A172 (cell line): ENCODE results near the gene HNRNPD. TPM values are rescaled to one million over a fixed set of nuclear protein-coding genes. Genes with fewer than 3 reads are reported as not detected.
A peak's percentile ranks its signal among the peaks of the same experiment; 100 is the strongest.
"Not testable (repeated sequence)": the region's sequence is repeated elsewhere in the genome, so short reads cannot be mapped to it uniquely, and the experiment has no call there.

Experiments used
- DNase-seq: peaks from one replicate; pipeline ENCODE4 v3.0.0-alpha.2; 2015; ENCODE audit warnings: low spot score
- total RNA-seq: library from RNA; depleted of rRNA; stranded (reverse); fragments of >200 nt; shearing (Covaris generic); gene quantifications from 2 replicates; pipeline ENCODE4 v1.2.3, GENCODE V29; 2014; rRNA removed

The HNRNPD gene, protein sequence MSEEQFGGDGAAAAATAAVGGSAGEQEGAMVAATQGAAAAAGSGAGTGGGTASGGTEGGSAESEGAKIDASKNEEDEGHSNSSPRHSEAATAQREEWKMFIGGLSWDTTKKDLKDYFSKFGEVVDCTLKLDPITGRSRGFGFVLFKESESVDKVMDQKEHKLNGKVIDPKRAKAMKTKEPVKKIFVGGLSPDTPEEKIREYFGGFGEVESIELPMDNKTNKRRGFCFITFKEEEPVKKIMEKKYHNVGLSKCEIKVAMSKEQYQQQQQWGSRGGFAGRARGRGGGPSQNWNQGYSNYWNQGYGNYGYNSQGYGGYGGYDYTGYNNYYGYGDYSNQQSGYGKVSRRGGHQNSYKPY
- 47.4 and 59.4 TPM in 2 replicates for total RNA-seq

DNA sequence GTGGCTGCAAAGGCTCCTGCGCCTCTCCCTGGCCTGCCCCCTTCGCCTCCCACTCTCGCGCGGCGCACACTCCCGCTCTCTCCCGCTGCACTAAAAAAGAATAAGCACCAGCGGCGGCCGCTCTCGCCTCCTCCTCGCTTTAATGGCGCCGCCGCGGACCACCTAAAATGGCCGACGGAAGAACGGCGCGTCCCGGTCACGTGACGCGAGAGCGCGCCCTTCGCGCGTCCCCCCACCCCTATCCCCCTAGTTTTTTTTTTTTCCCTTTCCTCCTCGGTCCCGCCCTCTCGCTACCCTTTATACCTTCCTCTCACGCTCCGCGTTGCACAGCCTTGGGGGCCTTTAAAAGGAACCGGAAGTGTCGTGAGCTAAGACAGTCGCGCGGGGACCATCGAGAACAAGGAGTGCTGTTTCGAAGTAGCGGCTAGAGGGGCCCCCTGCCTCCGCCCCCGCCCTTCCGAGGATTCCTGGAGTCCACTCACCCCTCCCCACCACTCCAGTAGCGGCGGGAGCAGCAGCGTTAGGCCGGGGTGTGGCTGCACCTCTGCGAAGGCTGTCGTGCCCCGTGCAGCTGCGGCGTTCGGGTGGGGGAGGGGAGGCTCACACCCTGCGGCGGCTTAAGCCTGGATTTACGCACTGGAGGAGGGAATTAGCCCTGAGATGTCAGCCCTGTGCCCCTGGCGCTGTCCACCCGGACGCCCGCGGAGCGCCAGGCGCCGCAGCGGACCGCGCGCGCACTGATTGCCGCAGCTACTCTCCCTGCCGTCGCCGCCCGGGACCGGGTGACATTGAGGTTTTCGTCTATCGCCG is at the start of gene HNRNPD:
Gene HNRNPD, minus strand, starts transcription at position 176 of the 810 bp plus-strand sequence. CDS start 313 bp downstream, outside the sequence.
- peak; percentile 98 for DNase-seq

DNA sequence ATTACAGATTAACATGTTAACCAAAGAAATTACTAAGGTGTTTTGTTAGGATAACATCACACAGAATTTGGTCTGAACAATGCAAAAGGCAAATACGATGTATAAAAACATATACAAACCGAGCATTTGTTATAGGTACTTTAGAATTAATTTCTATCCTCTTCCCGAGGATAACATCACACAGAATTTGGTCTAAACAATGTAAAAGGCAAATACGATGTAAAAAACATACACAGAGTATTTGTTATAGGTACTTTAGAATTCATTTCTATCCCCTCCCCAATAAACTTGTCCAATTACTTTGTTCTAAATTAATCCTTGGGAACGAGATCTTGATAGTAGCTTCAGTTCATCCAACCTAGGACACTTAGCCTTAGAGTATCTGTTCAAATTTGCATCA is 48.8 kb upstream of the HNRNPD start:
- no peak for DNase-seq

GRCh38 chr4:82421796-82422560 is 48.2 kb upstream of the HNRNPD start:
- DNase-seq = no peak

- no peak for DNase-seq
These were observed 45.7 kb upstream of the HNRNPD start for GRCh38 chr4:82419451-82419850.

DNA sequence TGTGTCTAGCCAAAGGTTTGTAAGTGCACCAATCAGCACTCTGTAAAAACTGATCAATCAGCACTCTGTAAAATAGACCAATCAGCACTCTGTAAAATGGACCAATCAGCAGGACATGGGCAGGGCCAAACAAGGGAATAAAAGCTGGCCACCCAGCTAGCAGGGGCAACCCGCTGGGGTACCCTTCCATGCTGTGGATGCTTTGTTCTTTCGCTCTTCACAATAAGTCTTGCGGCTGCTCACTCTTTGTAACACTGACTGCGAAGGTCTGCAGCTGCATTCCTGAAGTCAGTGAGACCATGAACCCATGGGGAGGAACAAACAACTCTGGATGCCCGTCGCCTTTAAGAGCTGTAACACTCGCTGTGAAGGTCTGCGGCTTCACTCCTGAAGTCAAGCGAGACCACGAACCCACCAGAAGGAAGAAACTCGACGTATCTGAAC is 42.2 kb upstream of the HNRNPD start:
- no peak for DNase-seq

- DNase-seq = not testable (repeated sequence)
These were observed 41.3 kb upstream of the HNRNPD start for GRCh38 chr4:82415061-82415460.

DNA sequence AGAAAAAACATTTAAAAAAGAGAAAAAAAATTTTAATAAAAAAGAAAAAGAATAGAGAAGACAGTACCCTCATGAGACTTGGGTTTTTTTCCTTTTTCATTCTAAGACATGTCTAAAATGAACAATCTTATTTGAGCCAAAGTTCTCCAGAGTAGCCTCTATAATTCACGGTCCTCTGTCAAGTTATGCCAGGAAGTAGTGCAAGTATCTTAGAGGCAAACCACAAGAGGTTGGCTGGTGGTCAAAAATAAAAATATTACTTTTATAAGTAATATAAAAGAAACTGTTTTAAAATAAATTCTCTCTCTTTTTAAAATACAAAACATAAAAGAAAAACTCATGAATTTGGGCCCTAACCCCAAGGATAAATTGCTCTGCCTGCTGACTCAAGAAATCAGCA is 29.9 kb upstream of the HNRNPD start:
- DNase-seq = no peak

DNA sequence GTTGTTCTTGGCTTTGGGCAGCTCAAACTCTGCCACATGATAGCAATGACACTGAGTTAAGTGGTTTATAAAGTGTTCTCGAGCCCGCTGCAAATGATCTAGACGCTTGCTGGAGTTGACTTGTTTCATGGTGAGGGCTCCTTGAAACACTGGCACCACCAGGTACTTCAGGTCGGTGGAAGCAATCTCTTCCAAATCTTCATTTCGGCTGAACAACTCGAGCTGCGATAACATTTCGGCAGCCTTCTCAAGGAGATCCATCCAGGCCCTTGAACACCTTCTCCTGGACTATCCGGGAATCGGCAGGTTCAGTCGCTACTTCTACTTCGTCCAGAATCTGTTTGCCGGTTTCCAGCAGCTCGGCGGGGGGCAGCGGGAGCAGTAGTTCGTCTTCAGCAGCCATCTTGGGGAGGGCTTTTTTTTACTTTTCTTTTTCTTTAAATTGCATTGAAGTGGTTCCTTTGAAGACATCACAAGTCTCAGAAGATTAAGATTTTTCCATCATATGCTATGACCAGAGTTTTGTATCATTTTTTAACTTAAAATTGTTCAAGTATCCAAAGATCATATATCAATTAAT is 28.5 kb upstream of the HNRNPD start:
- no peak for DNase-seq

- no peak for DNase-seq
These were observed 27.8 kb upstream of the HNRNPD start for GRCh38 chr4:82401600-82401999.

DNA sequence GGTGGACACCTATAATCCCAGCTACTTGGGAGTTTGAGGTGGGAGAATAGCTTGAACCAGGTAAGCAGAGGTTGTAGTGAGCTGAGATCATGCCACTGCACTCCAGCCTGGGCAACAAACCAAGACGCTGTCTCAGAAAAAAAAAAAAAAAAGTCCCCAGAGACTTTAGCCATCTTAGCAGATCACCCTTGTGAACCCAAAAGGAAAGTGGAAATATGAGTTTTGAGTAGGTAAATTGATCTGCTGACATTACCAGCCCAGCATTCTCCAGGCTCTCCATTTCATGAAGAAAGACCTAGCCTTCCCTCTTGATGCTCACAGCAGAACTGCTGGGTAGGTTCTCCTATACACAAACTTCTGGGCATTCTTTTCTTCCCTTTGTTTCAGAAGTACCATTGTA is 24.5 kb upstream of the HNRNPD start:
- no peak for DNase-seq

DNA sequence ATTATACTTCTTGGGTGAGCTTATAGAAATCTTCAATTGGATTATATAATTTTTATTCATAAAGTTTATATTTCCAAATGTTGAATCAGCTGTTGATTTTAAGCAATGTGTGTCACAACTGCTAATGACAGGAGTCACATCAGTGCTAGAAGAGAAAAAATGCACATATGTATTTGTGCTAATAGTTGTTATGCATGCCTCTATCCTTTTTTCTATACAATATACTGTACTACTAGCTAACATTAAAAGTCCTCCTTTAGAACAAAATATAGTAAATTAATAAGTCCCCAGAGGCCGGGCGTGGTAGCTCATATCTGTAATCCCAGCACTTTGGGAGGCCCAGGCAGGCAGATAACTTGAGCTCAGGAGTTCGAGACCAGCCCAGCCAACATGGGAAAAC is 23.7 kb upstream of the HNRNPD start:
- DNase-seq = no peak

GRCh38 chr4:82394896-82395295 is 21.1 kb upstream of the HNRNPD start:
- DNase-seq = no peak

GRCh38 chr4:82390061-82390460 is 16.3 kb upstream of the HNRNPD start:
- not testable (repeated sequence) for DNase-seq

DNA sequence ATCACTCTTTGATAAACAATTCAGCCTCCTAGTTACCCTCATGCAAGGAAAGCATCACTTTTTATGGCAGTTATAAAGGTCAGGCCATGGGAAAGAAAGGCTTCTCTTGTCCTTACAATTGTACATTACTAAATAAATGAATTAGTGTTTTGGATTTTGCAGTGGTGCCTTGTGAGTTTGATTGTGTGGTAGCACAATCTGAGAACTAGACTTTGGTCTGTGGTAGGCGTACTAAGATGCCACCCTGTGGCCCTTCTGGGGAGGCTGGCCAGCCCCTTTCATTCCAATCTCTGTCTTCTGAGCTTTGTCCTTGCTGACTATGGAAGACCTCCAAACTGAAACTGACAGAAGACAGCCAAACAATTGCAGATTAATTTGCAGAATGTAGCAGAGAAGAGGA is 14.6 kb upstream of the HNRNPD start:
- no peak for DNase-seq

- not testable (repeated sequence) for DNase-seq
These were observed 12.5 kb upstream of the HNRNPD start for GRCh38 chr4:82386312-82386711.

- no peak for DNase-seq
These were observed 9.0 kb upstream of the HNRNPD start for GRCh38 chr4:82382751-82383150.

- no peak for DNase-seq
These were observed 8.0 kb upstream of the HNRNPD start for GRCh38 chr4:82381661-82382296.

GRCh38 chr4:82381235-82381634 is 7.4 kb upstream of the HNRNPD start:
- no peak for DNase-seq

GRCh38 chr4:82380831-82381230 is 7.0 kb upstream of the HNRNPD start:
- DNase-seq = no peak

DNA sequence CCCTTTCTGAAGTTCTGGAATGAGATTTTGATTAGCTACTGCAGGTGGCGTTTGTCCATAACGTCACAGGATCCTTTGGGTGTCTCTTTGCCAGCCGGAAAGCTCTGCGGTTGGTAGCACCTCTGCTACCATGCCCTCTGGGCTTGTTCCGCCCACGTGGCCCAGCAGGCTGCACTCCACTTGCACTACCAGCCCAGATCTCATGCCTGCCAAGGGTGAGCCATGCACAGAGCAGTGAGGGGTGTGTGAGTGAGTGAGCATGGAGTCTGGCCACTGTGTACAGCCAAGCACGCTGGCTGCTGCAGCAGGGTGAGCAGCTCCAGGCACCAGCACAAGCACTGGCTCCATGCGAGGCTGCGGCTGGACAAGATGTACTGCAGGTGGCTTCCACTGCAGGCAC is 6.6 kb upstream of the HNRNPD start:
- no peak for DNase-seq

DNA sequence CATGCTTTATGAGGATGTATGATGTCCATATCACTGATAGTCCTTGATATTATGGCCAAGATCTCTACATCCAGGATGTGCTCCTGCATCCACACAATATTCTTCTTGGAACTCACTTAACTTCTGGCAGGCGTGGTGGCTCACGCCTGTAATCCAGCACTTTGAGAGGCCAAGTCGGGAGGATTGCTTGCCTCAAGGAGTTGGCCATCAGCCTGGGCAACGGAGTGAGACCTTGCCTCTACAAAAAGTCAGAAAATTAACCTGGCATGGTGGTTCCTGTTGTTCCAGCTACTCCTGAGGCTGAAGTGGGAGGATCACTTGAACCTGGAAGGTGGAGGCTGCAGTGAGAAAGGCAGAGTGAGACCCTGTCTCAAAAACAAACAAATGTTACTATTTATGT is 2.3 kb upstream of the HNRNPD start:
- DNase-seq = no peak

- no peak for DNase-seq
These were observed 340 bp downstream of the HNRNPD start for GRCh38 chr4:82373486-82373815.
